ENCODE data around the gene LUC7L.

GRCh38 chr16:200388-200787 lies 28.9 kb downstream of the LUC7L start:
- TF ChIP-seq CTCF (IDR thresholded peaks at IDR 0.05) (no peak), POLR2A (IDR thresholded peaks at IDR 0.05) (no peak)

Data from uterus (tissue), 2 donors.